ENCODE results near the gene CHST11.

DNA sequence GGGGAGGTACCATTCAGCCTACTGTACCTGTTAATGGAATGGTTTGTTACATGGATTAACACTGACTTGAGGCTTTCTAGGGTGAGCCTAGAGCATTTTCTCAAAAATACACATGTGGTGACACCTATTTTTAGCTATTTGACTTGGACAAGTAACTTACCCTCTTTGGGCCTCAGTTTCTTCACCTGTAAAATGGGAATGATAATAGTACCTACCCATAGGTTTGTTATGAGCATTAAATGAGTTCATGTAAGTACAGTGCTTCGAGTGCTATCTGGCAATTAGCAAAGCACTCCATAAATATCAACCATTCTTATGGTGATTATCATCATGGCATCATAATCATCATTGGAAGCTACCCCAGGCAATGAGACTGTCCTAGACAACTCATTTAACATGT lies 216.5 kb downstream of the CHST11 start:
- TF ChIP-seq, protein P1, sequence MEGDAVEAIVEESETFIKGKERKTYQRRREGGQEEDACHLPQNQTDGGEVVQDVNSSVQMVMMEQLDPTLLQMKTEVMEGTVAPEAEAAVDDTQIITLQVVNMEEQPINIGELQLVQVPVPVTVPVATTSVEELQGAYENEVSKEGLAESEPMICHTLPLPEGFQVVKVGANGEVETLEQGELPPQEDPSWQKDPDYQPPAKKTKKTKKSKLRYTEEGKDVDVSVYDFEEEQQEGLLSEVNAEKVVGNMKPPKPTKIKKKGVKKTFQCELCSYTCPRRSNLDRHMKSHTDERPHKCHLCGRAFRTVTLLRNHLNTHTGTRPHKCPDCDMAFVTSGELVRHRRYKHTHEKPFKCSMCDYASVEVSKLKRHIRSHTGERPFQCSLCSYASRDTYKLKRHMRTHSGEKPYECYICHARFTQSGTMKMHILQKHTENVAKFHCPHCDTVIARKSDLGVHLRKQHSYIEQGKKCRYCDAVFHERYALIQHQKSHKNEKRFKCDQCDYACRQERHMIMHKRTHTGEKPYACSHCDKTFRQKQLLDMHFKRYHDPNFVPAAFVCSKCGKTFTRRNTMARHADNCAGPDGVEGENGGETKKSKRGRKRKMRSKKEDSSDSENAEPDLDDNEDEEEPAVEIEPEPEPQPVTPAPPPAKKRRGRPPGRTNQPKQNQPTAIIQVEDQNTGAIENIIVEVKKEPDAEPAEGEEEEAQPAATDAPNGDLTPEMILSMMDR (conservative IDR thresholded peaks at IDR 0.05 in 1 of 2, IDR thresholded peaks at IDR 0.05 in 1 of 2; ENCODE audit: extremely low read depth in 1 of 2, insufficient read depth in 1 of 2, low read depth in 1 of 2, low read length in 2 of 2), result no peak
- no peak for TF ChIP-seq EZH2 (IDR thresholded peaks at IDR 0.05; ENCODE audit: borderline replicate concordance, low read length)
